Globus pallidus (tissue), 1 donor: ENCODE results near the gene SEL1L2.

Experiments used
- DNase-seq: peaks from one replicate; pipeline ENCODE4 v3.0.0-alpha.2; 2015; ENCODE audit warnings: low spot score

Gene SEL1L2

GRCh38 chr20:13928901-13929300, 61.5 kb downstream of the SEL1L2 start:
- no peak for DNase-seq

GRCh38 chr20:13927171-13927570, 63.2 kb downstream of the SEL1L2 start:
- DNase-seq = no peak

- no peak for DNase-seq
Observed at GRCh38 chr20:13922241-13922640, 68.2 kb downstream of the SEL1L2 start.

GRCh38 chr20:13915284-13915683, 75.1 kb downstream of the SEL1L2 start:
- DNase-seq = no peak

GRCh38 chr20:13913572-13913971, 76.8 kb downstream of the SEL1L2 start:
- DNase-seq = no peak

GRCh38 chr20:13913131-13913530, 77.3 kb downstream of the SEL1L2 start:
- DNase-seq = no peak

- no peak for DNase-seq
Observed at GRCh38 chr20:13910492-13910891, 79.9 kb downstream of the SEL1L2 start.

- no peak for DNase-seq
Observed at GRCh38 chr20:13909067-13909466, 81.3 kb downstream of the SEL1L2 start.

- DNase-seq = no peak
Observed at GRCh38 chr20:13904766-13905165, 85.6 kb downstream of the SEL1L2 start.

- no peak for DNase-seq
Observed at GRCh38 chr20:13900496-13900895, 89.9 kb downstream of the SEL1L2 start.

GRCh38 chr20:13898012-13898612, 92.3 kb downstream of the SEL1L2 start:
- no peak for DNase-seq

- no peak for DNase-seq
Observed at GRCh38 chr20:13891575-13891974, 98.8 kb downstream of the SEL1L2 start.

GRCh38 chr20:13884803-13885202, 105.6 kb downstream of the SEL1L2 start:
- no peak for DNase-seq

GRCh38 chr20:13883425-13883824, 107.0 kb downstream of the SEL1L2 start:
- DNase-seq = peak; percentile 35

- no peak for DNase-seq
Observed at GRCh38 chr20:13878566-13878965, 111.8 kb downstream of the SEL1L2 start.

GRCh38 chr20:13877793-13878192, 112.6 kb downstream of the SEL1L2 start:
- peak; percentile 12 for DNase-seq

GRCh38 chr20:13875265-13875811, 115.1 kb downstream of the SEL1L2 start:
- DNase-seq = no peak

GRCh38 chr20:13874394-13875157, 115.8 kb downstream of the SEL1L2 start:
- no peak for DNase-seq

GRCh38 chr20:13873831-13874230, 116.6 kb downstream of the SEL1L2 start:
- no peak for DNase-seq

GRCh38 chr20:13870170-13870748, 120.2 kb downstream of the SEL1L2 start:
- no peak for DNase-seq

GRCh38 chr20:13868331-13868730, 122.1 kb downstream of the SEL1L2 start:
- DNase-seq = peak; percentile 52

GRCh38 chr20:13865791-13866351, 124.5 kb downstream of the SEL1L2 start:
- no peak for DNase-seq

GRCh38 chr20:13865156-13865555, 125.3 kb downstream of the SEL1L2 start:
- no peak for DNase-seq
